GM12874 (cell line): ENCODE measurements around the gene KLHL13.

Experiments
- CTCF ChIP-seq: IDR thresholded peaks from 2 replicates; pipeline ENCODE4 v1.5.1; 2011; ENCODE audit warnings: low read depth, mild to moderate bottlenecking, control low read depth, low read length, moderate library complexity; ENCODE audit not compliant: insufficient read depth

KLHL13 gene

GRCh38 chrX:117898226-117898625, 218.4 kb downstream of the KLHL13 start:
- no peak for TF ChIP-seq CTCF

- TF ChIP-seq CTCF, result no peak
These were observed 221.2 kb downstream of the KLHL13 start for GRCh38 chrX:117895418-117895817.

- no peak for TF ChIP-seq CTCF
These were observed 224.1 kb downstream of the KLHL13 start for GRCh38 chrX:117892469-117892868.

- no peak for TF ChIP-seq CTCF
These were observed 244.8 kb downstream of the KLHL13 start for GRCh38 chrX:117871796-117872195.

GRCh38 chrX:117860517-117860916, 256.1 kb downstream of the KLHL13 start:
- no peak for TF ChIP-seq CTCF

GRCh38 chrX:117854806-117855205, 261.8 kb downstream of the KLHL13 start:
- TF ChIP-seq CTCF, result no peak

GRCh38 chrX:117851025-117851424, 265.6 kb downstream of the KLHL13 start:
- no peak for TF ChIP-seq CTCF
